Iris pigment epithelial cell (primary cell): Measurements from ENCODE around the gene NCK1.
A peak's percentile ranks its signal among the peaks of the same experiment; 100 is the strongest.
"Not testable (repeated sequence)": the region's sequence is repeated elsewhere in the genome, so short reads cannot be mapped to it uniquely, and the experiment has no call there.

Source experiments
- DNase-seq: peaks from one replicate; pipeline ENCODE4 v3.0.0-alpha.2; 2011; ENCODE audit warnings: low read depth

NCK1 gene

GRCh38 chr3:136949146-136949545 lies 87.1 kb downstream of the NCK1 start:
- no peak for DNase-seq

- no peak for DNase-seq
Measured at GRCh38 chr3:136949708-136950107, 87.7 kb downstream of the NCK1 start.

GRCh38 chr3:136950623-136951022 lies 88.6 kb downstream of the NCK1 start:
- no peak for DNase-seq

- DNase-seq = peak; percentile 78
Measured at GRCh38 chr3:136952292-136952691, 90.3 kb downstream of the NCK1 start.

GRCh38 chr3:136954251-136954650 lies 92.2 kb downstream of the NCK1 start:
- peak; percentile 61 for DNase-seq

GRCh38 chr3:136954980-136955780 lies 93.2 kb downstream of the NCK1 start:
- no peak for DNase-seq

GRCh38 chr3:136955813-136956212 lies 93.8 kb downstream of the NCK1 start:
- peak; percentile 95 for DNase-seq

GRCh38 chr3:136956971-136957370 lies 95.0 kb downstream of the NCK1 start:
- no peak for DNase-seq

- peak; percentile 29 for DNase-seq
Measured at GRCh38 chr3:136957751-136958288, 95.8 kb downstream of the NCK1 start, which contains the start of gene IL20RB. TSS of gene IL20RB (plus strand) at chr3:136957983. CDS start at chr3:136958114, 131 bp downstream.

GRCh38 chr3:136958939-136959338 lies 96.9 kb downstream of the NCK1 start:
- no peak for DNase-seq

- DNase-seq = no peak
Measured at GRCh38 chr3:136959599-136959998, 97.6 kb downstream of the NCK1 start.

GRCh38 chr3:136960838-136961836 lies 99.1 kb downstream of the NCK1 start:
- no peak for DNase-seq

- no peak for DNase-seq
Measured at GRCh38 chr3:136962927-136963326, 100.9 kb downstream of the NCK1 start.

- DNase-seq = not testable (repeated sequence)
Measured at GRCh38 chr3:136969539-136969938, 107.5 kb downstream of the NCK1 start.

GRCh38 chr3:136973352-136973751 lies 111.3 kb downstream of the NCK1 start:
- no peak for DNase-seq

- no peak for DNase-seq
Measured at GRCh38 chr3:136974670-136975069, 112.7 kb downstream of the NCK1 start.

GRCh38 chr3:136979204-136979603 lies 117.2 kb downstream of the NCK1 start:
- DNase-seq = no peak

- peak; percentile 34 for DNase-seq
Measured at GRCh38 chr3:136979684-136980083, 117.7 kb downstream of the NCK1 start.

GRCh38 chr3:136982033-136982432 lies 120.0 kb downstream of the NCK1 start:
- DNase-seq = no peak

- DNase-seq = no peak
Measured at GRCh38 chr3:136982520-136983138, 120.6 kb downstream of the NCK1 start.

- DNase-seq = peak; percentile 81
Measured at GRCh38 chr3:136984837-136985236, 122.8 kb downstream of the NCK1 start.
